ENCODE measurements around the gene SLC6A20. TPM values are rescaled to one million over a fixed set of nuclear protein-coding genes. Genes with fewer than 3 reads are reported as not detected.

The SLC6A20 gene
- total RNA-seq, 4 donors from 2014 or later, result 0.16 to 1.1 (median 0.26) TPM

- no peak for ATAC-seq
- WGBS, 2 donors (ENCODE audit: low coverage in 1 of 2), result 81 to 90% methylated on average over 3 of the region's 3 CpGs
Observed at GRCh38 chr3:45782381-45782780, 14.0 kb downstream of the SLC6A20 start.

GRCh38 chr3:45781841-45782240, 14.5 kb downstream of the SLC6A20 start:
- Histone ChIP-seq H3K27me3 (no peaks in the 10 kb centered on the region), H3K27ac (no peak overlapping the region), H3K4me3 (no peak overlapping the region), H3K4me1 (no peaks in the 10 kb centered on the region), H3K9me3 (no peaks in the 10 kb centered on the region), H3K36me3 (no peaks in the 10 kb centered on the region)
- no peak for ATAC-seq
- TF ChIP-seq POLR2AphosphoS5 (IDR thresholded peaks at IDR 0.05), result no peak
- no peak for TF ChIP-seq CTCF (IDR thresholded peaks at IDR 0.05)
- no peak for TF ChIP-seq POLR2A (IDR thresholded peaks at IDR 0.05)
- no peak for TF ChIP-seq EP300 (IDR thresholded peaks at IDR 0.05)
- WGBS, 2 donors (ENCODE audit: low coverage in 1 of 2), result 62 to 100% methylated on average over 2 to 7 of the region's 12 CpGs

More at GRCh38 chr3:45782381-45782780, 14.0 kb downstream of the SLC6A20 start:
- Histone ChIP-seq H3K4me1 (no peaks in the 10 kb centered on the region), H3K9me3 (no peaks in the 10 kb centered on the region), H3K4me3 (no peak overlapping the region), H3K27me3 (no peaks in the 10 kb centered on the region), H3K27ac (no peak overlapping the region), H3K36me3 (no peaks in the 10 kb centered on the region)
- no peak for TF ChIP-seq EP300 (IDR thresholded peaks at IDR 0.05)
- TF ChIP-seq POLR2AphosphoS5 (IDR thresholded peaks at IDR 0.05), result no peak
- TF ChIP-seq POLR2A (IDR thresholded peaks at IDR 0.05), result no peak
- TF ChIP-seq CTCF (IDR thresholded peaks at IDR 0.05), result no peak

DNA sequence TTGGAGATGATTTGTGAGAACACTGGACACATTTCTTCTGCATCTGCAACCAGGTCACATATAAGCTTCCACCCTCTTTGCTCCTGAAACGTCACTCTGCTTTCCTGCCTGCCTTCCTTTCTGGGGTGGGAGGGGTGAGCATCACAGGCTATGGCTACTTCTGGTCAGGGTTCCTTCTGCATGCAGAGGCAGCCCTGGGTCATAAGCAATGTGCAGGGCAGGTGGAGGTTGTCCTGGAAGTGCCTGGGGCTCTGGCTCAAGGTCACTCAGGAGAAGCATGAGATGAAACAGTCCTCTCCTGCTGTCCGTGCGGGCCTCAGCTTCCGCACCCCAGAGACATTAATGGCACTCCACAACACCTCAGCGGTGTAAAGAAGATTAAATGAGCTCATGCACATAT, 15.1 kb downstream of the SLC6A20 start:
- Histone ChIP-seq H3K9me3 (no peaks in the 10 kb centered on the region), H3K36me3 (no peaks in the 10 kb centered on the region), H3K27me3 (no peaks in the 10 kb centered on the region), H3K4me3 (no peak overlapping the region), H3K4me1 (no peaks in the 10 kb centered on the region), H3K27ac (no peak overlapping the region)
- TF ChIP-seq CTCF (IDR thresholded peaks at IDR 0.05), result no peak
- TF ChIP-seq POLR2A (IDR thresholded peaks at IDR 0.05), result no peak
- TF ChIP-seq POLR2AphosphoS5 (IDR thresholded peaks at IDR 0.05), result no peak
- TF ChIP-seq EP300 (IDR thresholded peaks at IDR 0.05), result no peak
- 38 to 78% methylated on average over 1 to 4 of the region's 5 CpGs for WGBS, 2 donors (ENCODE audit: low coverage in 1 of 2)
- ATAC-seq, result no peak

GRCh38 chr3:45779746-45780735, 16.3 kb downstream of the SLC6A20 start:
- WGBS, 2 donors (ENCODE audit: low coverage in 1 of 2), result 86 to 100% methylated on average over 1 to 12 of the region's 35 CpGs
- Histone ChIP-seq H3K27me3 (peaks cover 3% of the 10 kb centered on the region), H3K36me3 (no peaks in the 10 kb centered on the region), H3K9me3 (no peaks in the 10 kb centered on the region), H3K27ac (no peak overlapping the region), H3K4me1 (no peaks in the 10 kb centered on the region), H3K4me3 (no peak overlapping the region)
- TF ChIP-seq CTCF (IDR thresholded peaks at IDR 0.05), result no peak
- TF ChIP-seq POLR2AphosphoS5 (IDR thresholded peaks at IDR 0.05), result no peak
- TF ChIP-seq EP300 (IDR thresholded peaks at IDR 0.05), result no peak
- no peak for TF ChIP-seq POLR2A (IDR thresholded peaks at IDR 0.05)
- ATAC-seq, result no peak

All from gastroesophageal sphincter (tissue), 4 donors.